NB4 (cell line): ENCODE data around the gene TNKS2.

Source experiments
- DNase-seq: peaks from one replicate; pipeline ENCODE4 v3.0.0; 2010; ENCODE audit warnings: low read depth
- H3K4me3 ChIP-seq: one replicate; pipeline ENCODE4 v1.5.1; 2011; ENCODE audit warnings: mild to moderate bottlenecking, low read depth, low read length, moderate library complexity
- CTCF ChIP-seq: IDR thresholded peaks from one replicate; pipeline ENCODE4 v1.5.1; 2012; ENCODE audit warnings: low read depth, low read length
- MYC ChIP-seq: IDR thresholded peaks from 2 replicates; pipeline ENCODE4 v1.6.1; 2011; ENCODE audit warnings: low read depth, low read length
- POLR2A ChIP-seq: IDR thresholded peaks from 2 replicates; pipeline ENCODE4 v1.6.1; 2011; ENCODE audit warnings: mild to moderate bottlenecking; ENCODE audit not compliant: insufficient read length; ENCODE audit errors: extremely low read depth
- TF ChIP-seq, protein P1 (sequence below): IDR thresholded peaks from 2 replicates; pipeline ENCODE4 v1.6.1; 2011; ENCODE audit warnings: low read depth, low read length

TNKS2 gene

GRCh38 chr10:91774571-91774970, 23.7 kb upstream of the TNKS2 start:
- no peak overlapping the region for H3K4me3 ChIP-seq
- TF ChIP-seq, protein P1, sequence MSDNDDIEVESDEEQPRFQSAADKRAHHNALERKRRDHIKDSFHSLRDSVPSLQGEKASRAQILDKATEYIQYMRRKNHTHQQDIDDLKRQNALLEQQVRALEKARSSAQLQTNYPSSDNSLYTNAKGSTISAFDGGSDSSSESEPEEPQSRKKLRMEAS = no peak
- TF ChIP-seq CTCF (no peak), POLR2A (no peak), MYC (no peak)
- DNase-seq = no peak

GRCh38 chr10:91775731-91776130, 22.5 kb upstream of the TNKS2 start:
- no peak overlapping the region for H3K4me3 ChIP-seq
- DNase-seq = no peak
- TF ChIP-seq, protein P1 = no peak
- TF ChIP-seq CTCF = no peak
- TF ChIP-seq POLR2A = no peak
- no peak for TF ChIP-seq MYC

- TF ChIP-seq MYC = no peak
- no peak for TF ChIP-seq CTCF
- TF ChIP-seq, protein P1 = no peak
- TF ChIP-seq POLR2A = no peak
- no peak for DNase-seq
- no peak overlapping the region for H3K4me3 ChIP-seq
Measured at GRCh38 chr10:91776266-91776665, 22.0 kb upstream of the TNKS2 start.

DNA sequence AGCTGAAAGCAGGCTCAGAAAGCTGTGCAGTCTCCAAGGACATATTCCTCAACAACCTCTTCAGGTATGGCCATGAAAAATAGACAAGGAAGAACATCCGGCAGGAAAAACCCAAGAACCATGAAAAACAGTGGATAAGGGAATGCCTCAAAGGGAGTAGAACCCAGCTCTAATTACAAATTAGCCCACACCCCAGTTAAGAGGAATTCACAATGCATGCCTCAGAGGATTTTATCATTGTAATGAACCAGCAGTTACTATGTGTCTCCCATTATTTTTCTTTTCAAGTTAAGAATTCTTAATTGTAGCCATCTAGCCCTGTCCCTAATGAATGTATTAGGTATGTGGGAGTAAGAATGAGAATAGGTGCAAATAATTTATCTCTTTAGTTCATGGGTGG, 19.7 kb upstream of the TNKS2 start:
- TF ChIP-seq, protein P1 = no peak
- TF ChIP-seq MYC = no peak
- DNase-seq = no peak
- H3K4me3 ChIP-seq = no peak overlapping the region

DNA sequence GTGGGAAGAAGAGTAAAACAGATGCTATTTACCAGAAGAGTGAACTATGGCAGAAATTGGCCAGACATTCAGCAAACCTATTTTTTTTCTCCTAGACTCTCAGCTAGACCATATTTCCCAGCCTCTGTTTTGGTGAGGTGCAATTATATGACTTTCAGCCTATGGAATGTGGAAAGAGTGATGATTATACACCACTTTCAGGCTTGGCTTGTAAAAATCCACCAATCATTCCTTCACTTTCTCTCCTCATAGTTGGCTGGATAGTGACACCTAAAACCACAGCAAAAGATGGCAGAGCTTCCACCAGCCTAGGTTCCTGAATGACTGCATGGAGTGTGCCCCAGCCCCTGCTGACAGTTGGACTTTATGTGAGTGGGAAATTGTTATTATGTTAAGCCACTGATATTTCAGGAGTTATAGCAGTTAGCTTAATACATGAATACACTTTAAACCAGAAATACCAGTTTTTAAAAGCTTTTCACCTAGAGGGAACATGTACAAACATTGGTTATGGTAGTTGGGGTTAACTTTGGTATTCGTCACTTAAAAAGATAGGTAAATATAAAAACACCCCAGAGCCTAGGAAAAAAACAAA, 19.1 kb upstream of the TNKS2 start:
- no peak for DNase-seq
- TF ChIP-seq CTCF (no peak), MYC (no peak), POLR2A (no peak)
- TF ChIP-seq, protein P1 = no peak
- no peak overlapping the region for H3K4me3 ChIP-seq

GRCh38 chr10:91782539-91782938, 15.7 kb upstream of the TNKS2 start:
- TF ChIP-seq CTCF (no peak), MYC (no peak), POLR2A (no peak)
- TF ChIP-seq, protein P1 = no peak
- no peak for DNase-seq
- H3K4me3 ChIP-seq = no peak overlapping the region
